Spinal cord (tissue), 10 donors: ENCODE results near the gene EHMT1. TPM values are rescaled to one million over a fixed set of nuclear protein-coding genes. Genes with fewer than 3 reads are reported as not detected.
"Not testable (repeated sequence)": the region's sequence is repeated elsewhere in the genome, so short reads cannot be mapped to it uniquely, and the experiment has no call there.

Source experiments
- DNase-seq, 6 donors: peaks; one replicate each; pipeline versions ENCODE4 v3.0.0 to v3.0.0-alpha.2; 2013 to 2015; ENCODE audit warnings: low spot score in 6 of 6, low read depth in 4 of 6
- H3K27ac ChIP-seq: one replicate; pipeline ENCODE4 v1.5.1; 2013; ENCODE audit warnings: low read depth, low read length, control low read depth
- H3K27me3 ChIP-seq: one replicate; pipeline ENCODE4 v1.6.1; 2013; ENCODE audit warnings: low read length; ENCODE audit not compliant: control insufficient read depth, insufficient read depth
- H3K36me3 ChIP-seq: one replicate; pipeline ENCODE4 v1.6.1; 2013; ENCODE audit warnings: low read length; ENCODE audit not compliant: control insufficient read depth, insufficient read depth
- H3K4me1 ChIP-seq: one replicate; pipeline ENCODE4 v1.6.1; 2013; ENCODE audit warnings: low read length; ENCODE audit not compliant: control insufficient read depth, insufficient read depth
- H3K4me3 ChIP-seq: one replicate; pipeline ENCODE4 v1.5.1; 2013; ENCODE audit warnings: low read depth, low read length, control low read depth
- H3K9me3 ChIP-seq: one replicate; pipeline ENCODE4 v1.6.1; 2013; ENCODE audit warnings: low read length; ENCODE audit not compliant: control insufficient read depth, insufficient read depth
- WGBS: methylation state at CpG from one replicate; pipeline ENCODE4 v1.1.5; 2013; ENCODE audit warnings: missing lambda C conversion rate; ENCODE audit not compliant: insufficient coverage; 5-methylcytosine and 5-hydroxymethylcytosine counted together
- polyA plus RNA-seq, 2 donors: library from polyadenylated mRNA; unstranded; fragments of 120-200 nt; gene quantifications; one replicate each; pipeline ENCODE4 v1.2.1, GENCODE V29; 2013; ENCODE audit not compliant: insufficient read length in 2 of 2
- total RNA-seq, 2 donors: library from RNA; depleted of rRNA in 1 of 2; stranded (reverse); fragments of 120-200 nt in 1 of 2; fragments of >200 nt in 1 of 2; gene quantifications; one replicate each; pipeline versions ENCODE4 v1.2.3 to v1.2.4, GENCODE V29; 2013 to 2014
- donor health status: healthy.

Gene EHMT1
- total and polyA plus RNA-seq, 4 donors = 35.8 to 86.2 (median 57.1) TPM

GRCh38 chr9:137727716-137728115, 108.9 kb downstream of the EHMT1 start:
- no peaks in the 10 kb centered on the region for H3K27me3 ChIP-seq
- peaks cover 2% of the 10 kb centered on the region for H3K9me3 ChIP-seq
- H3K4me1 ChIP-seq = peaks cover under 1% of the 10 kb centered on the region
- H3K4me3 ChIP-seq = no peak overlapping the region
- DNase-seq = no peak
- no peak overlapping the region for H3K27ac ChIP-seq
- H3K36me3 ChIP-seq = peaks cover 50% of the 10 kb centered on the region

GRCh38 chr9:137728444-137729311, 109.9 kb downstream of the EHMT1 start:
- no peak overlapping the region for H3K27ac ChIP-seq
- peaks cover 5% of the 10 kb centered on the region for H3K9me3 ChIP-seq
- peaks cover 53% of the 10 kb centered on the region for H3K36me3 ChIP-seq
- DNase-seq = no peak
- no peak overlapping the region for H3K4me3 ChIP-seq
- 97% methylated on average over 18 of the region's 20 CpGs for WGBS
- no peaks in the 10 kb centered on the region for H3K4me1 ChIP-seq
- H3K27me3 ChIP-seq = no peaks in the 10 kb centered on the region

- Histone ChIP-seq H3K27me3 (no peaks in the 10 kb centered on the region), H3K4me3 (no peak overlapping the region), H3K4me1 (no peaks in the 10 kb centered on the region), H3K9me3 (peaks cover 2% of the 10 kb centered on the region), H3K36me3 (peaks cover 35% of the 10 kb centered on the region), H3K27ac (no peak overlapping the region)
- DNase-seq = no peak
- WGBS = 85% methylated on average over 17 of the region's 18 CpGs
These were observed 112.6 kb downstream of the EHMT1 start for GRCh38 chr9:137731216-137731946.

- 98% methylated on average over 23 of the region's 24 CpGs for WGBS
- no peak for DNase-seq
- Histone ChIP-seq H3K27ac (no peak overlapping the region), H3K9me3 (peaks cover 2% of the 10 kb centered on the region), H3K4me1 (no peaks in the 10 kb centered on the region), H3K4me3 (no peak overlapping the region), H3K36me3 (peaks cover 40% of the 10 kb centered on the region), H3K27me3 (no peaks in the 10 kb centered on the region)
These were observed 113.4 kb downstream of the EHMT1 start for GRCh38 chr9:137731947-137732813.

GRCh38 chr9:137733429-137733828, 114.6 kb downstream of the EHMT1 start:
- WGBS = 93% methylated on average over 5 of the region's 6 CpGs
- Histone ChIP-seq H3K9me3 (peaks cover 2% of the 10 kb centered on the region), H3K27me3 (no peaks in the 10 kb centered on the region), H3K4me3 (no peak overlapping the region), H3K36me3 (peaks cover 38% of the 10 kb centered on the region), H3K27ac (no peak overlapping the region), H3K4me1 (no peaks in the 10 kb centered on the region)
- no peak for DNase-seq

- peaks cover 2% of the 10 kb centered on the region for H3K9me3 ChIP-seq
- H3K27me3 ChIP-seq = no peaks in the 10 kb centered on the region
- no peak for DNase-seq
- H3K4me3 ChIP-seq = no peak overlapping the region
- no peaks in the 10 kb centered on the region for H3K4me1 ChIP-seq
- 100% methylated on average over 2 of the region's 2 CpGs for WGBS
- peaks cover 31% of the 10 kb centered on the region for H3K36me3 ChIP-seq
- no peak overlapping the region for H3K27ac ChIP-seq
These were observed 115.4 kb downstream of the EHMT1 start for GRCh38 chr9:137734181-137734580.

- not testable (repeated sequence) for H3K9me3 ChIP-seq, DNase-seq, H3K27me3 ChIP-seq, H3K4me3 ChIP-seq, H3K27ac ChIP-seq
- peaks cover 13% of the 10 kb centered on the region for H3K4me1 ChIP-seq
- 95% methylated on average over 3 of the region's 14 CpGs for WGBS
- H3K36me3 ChIP-seq = peaks cover 25% of the 10 kb centered on the region
These were observed 119.4 kb downstream of the EHMT1 start for GRCh38 chr9:137738182-137738696.

- H3K4me3 ChIP-seq = no peak overlapping the region
- peaks cover 26% of the 10 kb centered on the region for H3K36me3 ChIP-seq
- WGBS = 95% methylated on average over 2 of the region's 11 CpGs
- H3K27ac ChIP-seq = no peak overlapping the region
- no peak for DNase-seq
- peaks cover 13% of the 10 kb centered on the region for H3K4me1 ChIP-seq
- no peaks in the 10 kb centered on the region for H3K9me3 ChIP-seq
- no peaks in the 10 kb centered on the region for H3K27me3 ChIP-seq
These were observed 119.9 kb downstream of the EHMT1 start for GRCh38 chr9:137738703-137739102.
